ENCODE measurements around the gene CTDSP1.

The CTDSP1 gene

GRCh38 chr2:218447072-218447471, 47.4 kb downstream of the CTDSP1 start:
- in situ Hi-C loops (cut with MboI; ENCODE audit: low sequenced_read_pairs) = no loop called here

- in situ Hi-C loops (cut with MboI; ENCODE audit: low sequenced_read_pairs) = no loop called here
These were observed 49.3 kb downstream of the CTDSP1 start for GRCh38 chr2:218448934-218449333.

- in situ Hi-C loops (cut with MboI; ENCODE audit: low sequenced_read_pairs) = no loop called here
These were observed 52.4 kb downstream of the CTDSP1 start for GRCh38 chr2:218452079-218452478.

All from HL-60/S4 treated with retinoic acid at 250 ng/mL for 4 days and 3 days (cell line).